ENCODE results near the gene VSX2. TPM values are rescaled to one million over a fixed set of nuclear protein-coding genes. Genes with fewer than 3 reads are reported as not detected.

The VSX2 gene
- total and polyA plus RNA-seq, 7 donors = not detected

DNA sequence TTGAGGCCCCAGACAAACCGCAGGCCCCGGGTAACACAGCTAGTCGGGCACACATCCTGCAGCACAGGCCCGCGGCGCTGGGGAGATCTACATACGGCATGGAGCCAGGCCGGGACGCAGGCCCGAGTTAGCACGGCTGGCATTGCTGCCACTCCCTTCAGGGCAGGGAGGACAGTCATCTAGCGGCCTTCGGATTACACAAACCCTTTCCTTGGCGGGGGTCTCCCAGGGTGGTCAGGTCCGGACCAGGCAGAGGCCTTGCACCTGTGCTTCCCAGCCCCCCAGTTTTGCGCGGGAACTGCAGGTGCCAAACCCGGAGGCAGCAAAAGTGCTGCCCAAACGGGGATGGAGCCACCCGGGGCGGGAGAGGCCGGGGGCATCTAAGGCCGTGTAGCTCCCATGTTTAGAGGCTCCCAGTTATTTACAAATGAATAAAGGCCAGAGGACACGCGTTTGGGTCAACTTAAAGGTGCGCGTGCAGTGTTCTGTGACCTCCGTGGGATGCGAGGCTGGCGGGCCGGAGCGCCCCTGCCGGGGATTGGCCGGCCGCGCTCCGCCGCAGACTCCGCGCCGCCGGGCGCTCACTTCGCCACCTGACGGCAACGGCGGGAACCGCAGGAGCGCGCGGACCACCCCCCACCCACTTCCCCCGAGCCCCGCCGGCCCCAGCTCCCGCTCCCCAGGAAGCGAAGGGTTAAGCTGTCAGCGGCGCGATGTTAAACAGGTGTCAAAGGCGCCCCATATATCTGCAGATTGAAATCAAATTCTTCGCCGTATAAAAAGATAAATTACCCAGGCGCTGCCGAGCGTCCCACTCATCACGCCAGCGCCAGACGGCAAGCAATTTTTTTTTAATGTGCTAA lies 18.1 kb downstream of the VSX2 start:
- peak; percentile 41 to 72 for DNase-seq
- Histone ChIP-seq H3K4me1 (peaks cover 10% of the 10 kb centered on the region), H3K9me3 (no peaks in the 10 kb centered on the region), H3K4me3 (peak overlapping the region; percentile 84), H3K27ac (no peak overlapping the region), H3K36me3 (ENCODE audit: insufficient read depth in 1 of 2, low read depth in 1 of 2) (no peaks in the 10 kb centered on the region), H3K27me3 (ENCODE audit: insufficient read depth in 3 of 3, low read length in 2 of 3) (peaks cover 0 to 14% (median 8%) of the 10 kb centered on the region in 3 donors)
- peak; percentile 91 for TF ChIP-seq CTCF (IDR thresholded peaks at IDR 0.05)
- WGBS, 3 donors = 2 to 4% (median 2%) methylated on average over 40 to 68 of the region's 68 CpGs
- intact Hi-C loops (cut with DNase I) = loop anchor here in 1 of 2 donors (1.0 to 2.0 kb wide), 2 partner anchors 41 to 146 kb away; no protein-coding TSS in a partner anchor
- peak; percentile 84 to 95 (median 92) for ATAC-seq

DNA sequence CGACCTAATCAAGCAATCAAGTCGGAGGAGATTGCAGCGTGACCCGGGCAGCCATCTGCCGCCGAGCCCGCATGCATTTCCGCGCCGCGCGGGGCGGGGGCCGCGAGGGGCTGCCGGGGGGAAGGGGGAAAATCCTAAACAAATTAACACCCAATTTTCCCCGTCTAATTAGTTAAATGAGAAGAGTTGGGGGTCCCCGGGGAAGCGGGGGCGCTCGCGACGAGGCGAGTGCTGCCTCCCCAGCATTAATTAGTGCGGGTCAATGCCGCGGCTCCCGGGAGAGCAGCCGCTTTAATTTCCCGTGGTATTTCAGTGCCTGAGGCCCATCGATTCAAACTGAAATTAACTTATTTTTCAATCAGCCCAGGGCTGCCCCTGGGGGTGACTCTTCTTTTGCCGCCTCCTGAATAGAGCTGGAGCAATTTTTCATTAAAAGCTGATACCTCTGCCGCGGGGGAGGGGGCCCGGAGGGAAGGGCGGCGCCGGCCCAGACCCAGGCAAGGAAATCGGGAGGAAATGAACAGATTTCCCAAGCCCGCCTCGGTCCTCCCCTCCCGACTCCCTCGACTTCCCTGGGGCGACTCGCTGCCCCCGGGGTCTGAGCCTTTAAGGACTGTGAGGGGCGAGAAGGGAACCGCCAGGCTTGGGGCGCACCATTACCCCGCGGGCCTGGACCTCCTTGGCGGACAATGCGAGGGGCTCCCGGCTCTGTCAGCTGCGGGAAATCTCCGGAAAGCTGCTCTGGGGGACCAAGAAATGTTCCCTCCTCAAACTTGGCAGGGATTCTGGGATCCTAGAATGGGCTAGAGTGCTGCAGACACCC lies 18.9 kb downstream of the VSX2 start:
- no peaks in the 10 kb centered on the region for H3K36me3 ChIP-seq (ENCODE audit: insufficient read depth in 1 of 2, low read depth in 1 of 2)
- no peak overlapping the region for H3K27ac ChIP-seq
- no peak for TF ChIP-seq CTCF (IDR thresholded peaks at IDR 0.05)
- 4 to 5% (median 5%) methylated on average over 49 to 56 of the region's 56 CpGs for WGBS, 3 donors
- H3K4me1 ChIP-seq = peaks cover 10% of the 10 kb centered on the region
- peaks cover 0 to 14% (median 8%) of the 10 kb centered on the region in 3 donors for H3K27me3 ChIP-seq (ENCODE audit: insufficient read depth in 3 of 3, low read length in 2 of 3)
- intact Hi-C loops (cut with DNase I) = loop anchor here in 1 of 2 donors (1.0 to 2.0 kb wide), 2 partner anchors 41 to 147 kb away; no protein-coding TSS in a partner anchor
- DNase-seq = peak in 1 of 2 donors; percentile 26
- peak overlapping the region; percentile 84 for H3K4me3 ChIP-seq
- no peaks in the 10 kb centered on the region for H3K9me3 ChIP-seq
- ATAC-seq = peak in 3 of 4 donors; percentile 8 to 46 (median 11)

DNA sequence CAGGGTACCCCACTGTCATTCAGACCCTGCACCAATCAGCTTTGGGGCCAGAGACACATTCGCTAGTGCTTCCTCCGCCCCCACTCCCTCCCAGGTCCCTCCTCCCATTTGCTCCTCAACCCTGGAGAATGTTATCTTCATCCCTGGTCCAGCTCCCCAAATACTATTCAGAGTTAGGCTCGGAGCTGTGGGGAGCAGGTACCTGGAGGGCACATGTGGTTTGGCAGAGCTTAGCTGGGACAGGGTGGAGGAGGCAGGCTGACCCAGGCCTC lies 19.5 kb downstream of the VSX2 start:
- Histone ChIP-seq H3K36me3 (ENCODE audit: insufficient read depth in 1 of 2, low read depth in 1 of 2) (no peaks in the 10 kb centered on the region), H3K4me1 (peaks cover 10% of the 10 kb centered on the region), H3K27me3 (ENCODE audit: insufficient read depth in 3 of 3, low read length in 2 of 3) (peaks cover 0 to 14% (median 8%) of the 10 kb centered on the region in 3 donors), H3K9me3 (no peaks in the 10 kb centered on the region), H3K27ac (no peak overlapping the region), H3K4me3 (peak overlapping the region; percentile 84)
- no peak for ATAC-seq
- no peak for TF ChIP-seq CTCF (IDR thresholded peaks at IDR 0.05)
- intact Hi-C loops (cut with DNase I) = no loop called here
- 64 to 67% (median 66%) methylated on average over 3 of the region's 3 CpGs for WGBS, 3 donors
- no peak for DNase-seq

DNA sequence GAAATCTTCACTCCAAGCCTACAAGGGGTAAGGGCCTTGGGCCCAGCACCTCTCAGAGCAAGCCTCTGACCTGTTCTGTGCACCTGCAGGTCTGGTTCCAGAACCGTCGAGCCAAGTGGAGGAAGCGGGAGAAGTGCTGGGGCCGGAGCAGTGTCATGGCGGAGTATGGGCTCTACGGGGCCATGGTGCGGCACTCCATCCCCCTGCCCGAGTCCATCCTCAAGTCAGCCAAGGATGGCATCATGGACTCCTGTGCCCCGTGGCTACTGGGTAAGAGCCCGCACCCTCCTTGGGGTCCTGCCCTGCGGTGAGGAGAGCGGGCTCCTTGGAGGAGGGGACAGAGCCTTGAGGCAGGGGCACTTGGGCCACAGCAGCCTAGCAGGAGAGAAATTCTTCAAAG lies 20.3 kb downstream of the VSX2 start:
- TF ChIP-seq CTCF (IDR thresholded peaks at IDR 0.05) = no peak
- Histone ChIP-seq H3K27ac (no peak overlapping the region), H3K27me3 (ENCODE audit: insufficient read depth in 3 of 3, low read length in 2 of 3) (peaks cover 0 to 14% (median 8%) of the 10 kb centered on the region in 3 donors), H3K4me1 (peaks cover 10% of the 10 kb centered on the region), H3K4me3 (no peak overlapping the region), H3K9me3 (no peaks in the 10 kb centered on the region), H3K36me3 (ENCODE audit: insufficient read depth in 1 of 2, low read depth in 1 of 2) (no peaks in the 10 kb centered on the region)
- WGBS, 3 donors = 95 to 99% (median 96%) methylated on average over 12 of the region's 12 CpGs
- intact Hi-C loops (cut with DNase I) = no loop called here
- no peak for ATAC-seq
- DNase-seq = no peak

Data from psoas muscle (tissue), 8 donors.